GM12878 (cell line): ENCODE data around the gene IKBKG. TPM values are rescaled to one million over a fixed set of nuclear protein-coding genes. Genes with fewer than 3 reads are reported as not detected.

ENCODE experiments used
- ATAC-seq: fragments of 200-7000 bp; cut with Tn5 transposase; 3 replicates; pipeline ENCODE4 v1.9.1; 2020; ENCODE audit warnings: mild to moderate bottlenecking, moderate library complexity
- BruUV-seq: library from RNA; stranded (reverse); fragments of 400-500 nt; replicated peaks from 2 replicates; lab custom pipeline; 2021; lab: Mats Ljungman, UMichigan
- CTCF ChIA-PET: fragments of 300-600 bp; sonication (Branson Sonifier 250); formaldehyde crosslinking; extraction: SDS; loops from one replicate; lab custom pipeline; 2021; ENCODE audit warnings: inconsistent platforms; lab: Yijun Ruan, JAX
- POLR2A ChIA-PET: fragments of 350-600 bp; formaldehyde crosslinking; extraction: SDS; loops from one replicate; lab custom pipeline; 2021; ENCODE audit warnings: inconsistent platforms; lab: Charles Lee
- RAD21 ChIA-PET: fragments of 300-600 bp; sonication (Branson Sonifier 250); formaldehyde crosslinking; loops from one replicate; lab custom pipeline; 2023; ENCODE audit warnings: antibody characterized with exemption; ENCODE audit not compliant: unreplicated experiment; lab: Charles Lee
- SMC1A ChIA-PET: fragments of 300-600 bp; sonication (Branson Sonifier 250); formaldehyde crosslinking; loops from one replicate; lab custom pipeline; 2023; ENCODE audit not compliant: unreplicated experiment, uncharacterized antibody; lab: Charles Lee
- DNase-seq: peaks from one replicate; pipeline ENCODE4 v3.0.0-alpha.2; 2011; ENCODE audit warnings: low read depth, low spot score
- FAIRE-seq: peaks from 3 replicates; lab custom pipeline; 2011; peaks lifted over from hg19 to GRCh38; lab: Jason Lieb, UNC
- H2AFZ ChIP-seq: 2 replicates; pipeline ENCODE4 v1.6.0; 2011; ENCODE audit warnings: low read depth, low read length, control low read depth; ENCODE audit not compliant: control insufficient read depth
- H3K27ac ChIP-seq: 2 replicates; pipeline ENCODE4 v1.5.1; 2011; ENCODE audit warnings: control low read depth; ENCODE audit not compliant: control insufficient read depth, insufficient read depth
- H3K27me3 ChIP-seq, 2 experiments: replicated peaks in 1 of 2; 2 replicates each; pipeline versions ENCODE4 v1.6.0 to v1.6.1; 2011; ENCODE audit warnings: low read length in 1 of 2; ENCODE audit not compliant: control insufficient read depth in 2 of 2, insufficient read depth in 2 of 2
- H3K36me3 ChIP-seq, 2 experiments: 2 replicates each; pipeline ENCODE4 v1.5.1; 2011; ENCODE audit warnings: low read length in 1 of 2; ENCODE audit not compliant: control insufficient read depth in 2 of 2, insufficient read depth in 2 of 2
- H3K4me1 ChIP-seq: 2 replicates; pipeline ENCODE4 v1.6.1; 2011; ENCODE audit warnings: mild to moderate bottlenecking, low read length, moderate library complexity, mixed read lengths; ENCODE audit not compliant: control insufficient read depth, insufficient read depth
- H3K4me2 ChIP-seq: 2 replicates; pipeline ENCODE4 v1.6.0; 2011; ENCODE audit warnings: control low read depth; ENCODE audit not compliant: control insufficient read depth, insufficient read depth
- H3K4me3 ChIP-seq: fragments of 200-600 bp; sonication (generic); 2 replicates; pipeline ENCODE4 v1.5.1; 2016
- H3K79me2 ChIP-seq: 2 replicates; pipeline ENCODE4 v1.6.0; 2011; ENCODE audit warnings: low read length; ENCODE audit not compliant: control insufficient read depth, insufficient read depth
- H3K9ac ChIP-seq: 2 replicates; pipeline ENCODE4 v1.8.0; 2011; ENCODE audit warnings: low read length, control low read depth, mixed read lengths; ENCODE audit not compliant: control insufficient read depth, insufficient read depth
- H3K9me3 ChIP-seq: replicated peaks from 3 replicates; pipeline ENCODE4 v1.5.1; 2011; ENCODE audit warnings: mild to moderate bottlenecking, low read length; ENCODE audit not compliant: control insufficient read depth, insufficient read depth
- H4K20me1 ChIP-seq: 2 replicates; pipeline ENCODE4 v1.6.0; 2011; ENCODE audit not compliant: control insufficient read depth, insufficient read depth
- ATF2 ChIP-seq: IDR thresholded peaks from 2 replicates; pipeline ENCODE4 v1.6.1; 2012; ENCODE audit warnings: low read length, inconsistent platforms
- CEBPB ChIP-seq, 2 experiments: fragments of 150-350 bp in 1 of 2; IDR thresholded peaks; 2 replicates each; pipeline ENCODE4 v1.6.1; 2012 to 2014; ENCODE audit warnings: low read depth in 2 of 2, low read length in 2 of 2, borderline replicate concordance in 1 of 2, inconsistent platforms in 1 of 2
- E4F1 ChIP-seq: fragments of 450-650 bp; IDR thresholded peaks from 2 replicates; pipeline ENCODE4 v1.6.1; 2018; ENCODE audit warnings: borderline replicate concordance, mild to moderate bottlenecking; ENCODE audit not compliant: partially characterized antibody
- EZH2 ChIP-seq: IDR thresholded peaks from 2 replicates; pipeline ENCODE4 v1.6.1; 2012; ENCODE audit warnings: low read depth, mild to moderate bottlenecking, control low read depth, inconsistent platforms, low read length, borderline replicate concordance; ENCODE audit not compliant: control insufficient read depth
- HSF1 ChIP-seq: fragments of 150-350 bp; IDR thresholded peaks from 2 replicates; pipeline ENCODE4 v1.6.1; 2014; ENCODE audit warnings: mild to moderate bottlenecking, low read depth, low read length
- POLR2AphosphoS2 ChIP-seq: IDR thresholded peaks from 2 replicates; pipeline ENCODE4 v1.6.1; 2011; ENCODE audit warnings: low read depth, mild to moderate bottlenecking, low read length, improper control_type of control experiment, moderate library complexity
- ZNF592 ChIP-seq: fragments of 450-650 bp; IDR thresholded peaks from 2 replicates; pipeline ENCODE4 v1.6.1; 2017; ENCODE audit warnings: mild to moderate bottlenecking, moderate library complexity
- ZZZ3 ChIP-seq: IDR thresholded peaks from 2 replicates; pipeline ENCODE4 v1.6.1; 2011; ENCODE audit warnings: low read depth; ENCODE audit not compliant: control insufficient read depth, insufficient read length
- WGBS: methylation state at CpG from one replicate; pipeline ENCODE4 v1.1.6; 2016; ENCODE audit warnings: low lambda C conversion rate; ENCODE audit not compliant: insufficient replicate concordance, insufficient coverage; ENCODE audit errors: missing lambda C conversion rate; 5-methylcytosine and 5-hydroxymethylcytosine counted together
- in situ Hi-C: fragments of 300-500 bp; cut with MboI; formaldehyde crosslinking; loops from 9 replicates; pipeline ENCODE4 v1.14.3; 2018; ENCODE audit warnings: mixed read lengths
- intact Hi-C: fragments of 100-400 bp; cut with micrococcal nuclease; formaldehyde crosslinking; loops from one replicate; pipeline ENCODE4 v1.14.2; 2022; ENCODE audit not compliant: unreplicated experiment
- polyA plus RNA-seq, 11 experiments: library from polyadenylated mRNA; depleted of rRNA in 4 of 11; unstranded in 6 of 11; stranded (reverse) in 5 of 11; fragments of >200 nt; fragmentation: Nextera tagmentation in 4 of 11; fragmentation: Illumina TruSeq in 1 of 11; extraction: Ambion mirVana in 4 of 11; extraction: Trizol in 1 of 11; gene quantifications; 1 replicate in 1 of 11; 2 replicates in 10 of 11; pipeline versions ENCODE4 v1.2.1 to v1.2.3, GENCODE V29; 2011 to 2016; ENCODE audit warnings: inconsistent platforms in 2 of 11, missing spikeins in 2 of 11, low read depth in 1 of 11
- total RNA-seq, 4 experiments: library from RNA; depleted of rRNA in 3 of 4; stranded (reverse); fragments of >200 nt in 3 of 4; fragmentation: Illumina TruSeq in 1 of 4; extraction: Trizol in 1 of 4; gene quantifications; 2 replicates each; pipeline versions ENCODE4 v1.2.1 to v1.2.3, GENCODE V29; 2013 to 2021

The IKBKG gene
- total and polyA plus RNA-seq, 10 of the 15 experiments (the other 5 are each of a cell fraction or from before 2014, with no cell fraction given): 0.35 to 30.7 (median 16.7) TPM

- TF ChIP-seq E4F1: no peak
These were observed 40.7 kb upstream of the IKBKG start (continued) for GRCh38 chrX:154506483-154507332.

GRCh38 chrX:154507673-154508383 lies 39.6 kb upstream of the IKBKG start:
- Histone ChIP-seq H3K9me3 (no peaks in the 10 kb centered on the region; the same call in 2 of the 3 replicates), H3K4me1 (no peaks in the 10 kb centered on the region), H3K27me3 (no peaks in the 10 kb centered on the region), H3K36me3 (no peaks in the 10 kb centered on the region), H3K27ac (no peak overlapping the region), H3K9ac (no peak overlapping the region), H4K20me1 (no peaks in the 10 kb centered on the region), H3K79me2 (no peaks in the 10 kb centered on the region), H3K4me2 (no peak overlapping the region), H3K4me3 (no peak overlapping the region), H2AFZ (no peak overlapping the region)
- intact Hi-C loops: no loop called here
- ChIA-PET SMC1A (no interaction called here), RAD21 (no interaction called here), CTCF (no interaction called here), POLR2A (interaction anchor here (0.6 kb wide), 1 partner anchor 12 kb away, joined by 3 read pairs; no protein-coding TSS in a partner anchor)
- ATAC-seq (no peak), FAIRE-seq (no peak), DNase-seq (no peak)
- in situ Hi-C loops: no loop called here
- 73% methylated on average over 21 of the region's 24 CpGs for WGBS
- BruUV-seq: no TSS peak
- TF ChIP-seq HSF1 (no peak), ZNF592 (no peak), EZH2 (no peak), CEBPB (IDR thresholded peaks at IDR 0.05; ENCODE audit: borderline replicate concordance in 1 of 2, low read depth in 2 of 2, low read length in 2 of 2) (no peak), POLR2AphosphoS2 (no peak), ZZZ3 (no peak), ATF2 (no peak)
